GM21619 (cell line): ENCODE data around the gene MAGI1.

Experiments
- ATAC-seq: cut with Tn5 transposase; IDR thresholded peaks from one replicate; pipeline ENCODE4 v1.9.1; 2021; ENCODE audit not compliant: unreplicated experiment

The MAGI1 gene

GRCh38 chr3:66015841-66016240 is 22.9 kb downstream of the MAGI1 start:
- no peak for ATAC-seq

- ATAC-seq, result no peak
Observed at GRCh38 chr3:66014651-66015050, 24.1 kb downstream of the MAGI1 start.

GRCh38 chr3:66014056-66014455 is 24.7 kb downstream of the MAGI1 start:
- no peak for ATAC-seq

- ATAC-seq, result no peak
Observed at GRCh38 chr3:66012711-66013110, 26.0 kb downstream of the MAGI1 start.

- ATAC-seq, result no peak
Observed at GRCh38 chr3:66010739-66011655, 27.7 kb downstream of the MAGI1 start.

- ATAC-seq, result no peak
Observed at GRCh38 chr3:66010348-66010738, 28.4 kb downstream of the MAGI1 start.

GRCh38 chr3:66004244-66004643 is 34.5 kb downstream of the MAGI1 start:
- ATAC-seq, result no peak

GRCh38 chr3:66001626-66002025 is 37.1 kb downstream of the MAGI1 start:
- no peak for ATAC-seq

- no peak for ATAC-seq
Observed at GRCh38 chr3:66000506-66000905, 38.2 kb downstream of the MAGI1 start.

- ATAC-seq, result no peak
Observed at GRCh38 chr3:65999606-66000005, 39.1 kb downstream of the MAGI1 start.

GRCh38 chr3:65996589-65996988 is 42.1 kb downstream of the MAGI1 start:
- ATAC-seq, result no peak

GRCh38 chr3:65995515-65995914 is 43.2 kb downstream of the MAGI1 start:
- ATAC-seq, result no peak

GRCh38 chr3:65995030-65995429 is 43.7 kb downstream of the MAGI1 start:
- no peak for ATAC-seq

- ATAC-seq, result no peak
Observed at GRCh38 chr3:65993134-65993900, 45.4 kb downstream of the MAGI1 start.

GRCh38 chr3:65992106-65992505 is 46.6 kb downstream of the MAGI1 start:
- no peak for ATAC-seq

- ATAC-seq, result no peak
Observed at GRCh38 chr3:65988411-65989180, 50.1 kb downstream of the MAGI1 start.

GRCh38 chr3:65986285-65986684 is 52.4 kb downstream of the MAGI1 start:
- no peak for ATAC-seq

- ATAC-seq, result no peak
Observed at GRCh38 chr3:65984975-65985374, 53.7 kb downstream of the MAGI1 start.

- ATAC-seq, result no peak
Observed at GRCh38 chr3:65983100-65983499, 55.6 kb downstream of the MAGI1 start.

GRCh38 chr3:65979731-65980130 is 59.0 kb downstream of the MAGI1 start:
- ATAC-seq, result no peak

- ATAC-seq, result no peak
Observed at GRCh38 chr3:65979162-65979561, 59.6 kb downstream of the MAGI1 start.
